SK-MEL-5 (cell line): ENCODE data around the gene ADAMTS9. TPM values are rescaled to one million over a fixed set of nuclear protein-coding genes. Genes with fewer than 3 reads are reported as not detected.

Experiments
- DNase-seq: peaks from one replicate; pipeline ENCODE4 v3.0.0-alpha.2; 2016; ENCODE audit warnings: low read depth, low spot score
- in situ Hi-C: cut with HindIII; loops from 2 replicates; pipeline ENCODE4 v1.10.0; 2016; ENCODE audit warnings: low sequenced_read_pairs, high pct_unique_total_duplicates, low pct_unique_long_range_greater_than_20kb
- total RNA-seq: library from RNA; depleted of rRNA; stranded (reverse); fragments of >200 nt; shearing (Covaris generic); gene quantifications from 2 replicates; pipeline ENCODE4 v1.2.3, GENCODE V29; 2014

ADAMTS9 gene
- total RNA-seq, 1 experiment from 2014 or later: not detected

- in situ Hi-C loops: no loop called here
These were observed 49.3 kb downstream of the ADAMTS9 start for GRCh38 chr3:64638511-64638910.

DNA sequence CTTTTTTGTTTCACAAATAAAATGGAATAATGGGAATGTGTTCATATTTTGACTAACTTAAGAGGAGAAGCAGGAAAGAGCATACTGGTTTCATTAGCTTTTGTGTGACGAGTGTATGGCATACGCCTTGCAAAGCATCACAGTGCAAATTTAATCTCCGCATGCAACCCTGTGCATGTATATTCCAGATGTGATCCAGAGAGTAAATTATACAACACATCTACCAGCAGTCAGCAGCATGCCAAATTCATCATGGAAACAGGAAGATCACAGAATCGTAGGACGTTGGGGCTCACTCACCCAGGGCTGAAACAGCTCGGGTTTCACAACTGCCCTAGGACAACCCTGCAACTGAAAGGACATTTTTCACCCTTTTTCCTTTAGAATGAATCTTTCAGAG lies 53.4 kb downstream of the ADAMTS9 start:
- DNase-seq: no peak
- in situ Hi-C loops: no loop called here

More at GRCh38 chr3:64638511-64638910, 49.3 kb downstream of the ADAMTS9 start:
- no peak for DNase-seq

DNA sequence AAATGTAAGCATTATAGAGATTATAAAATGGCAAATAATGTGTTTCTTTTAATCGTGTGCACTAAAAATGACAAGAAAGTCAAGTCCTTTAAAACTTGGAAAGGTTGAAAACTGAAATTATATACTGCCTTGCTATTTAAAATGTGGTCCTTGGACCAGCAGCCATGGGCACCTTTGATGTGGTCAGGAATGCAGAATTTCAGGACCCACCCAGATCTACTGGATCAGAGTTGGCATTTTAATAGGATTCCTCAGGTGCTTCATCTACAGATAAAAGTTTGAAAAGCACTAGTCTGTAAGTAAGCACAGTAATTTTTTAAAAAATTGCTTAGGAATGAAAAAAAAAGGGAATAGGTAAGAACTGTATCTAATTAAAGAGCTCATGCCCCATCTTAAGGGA lies 55.8 kb downstream of the ADAMTS9 start:
- in situ Hi-C loops: no loop called here

GRCh38 chr3:64627471-64628321 lies 60.1 kb downstream of the ADAMTS9 start:
- in situ Hi-C loops: no loop called here
- no peak for DNase-seq

More for the DNA sequence above, 55.8 kb downstream of the ADAMTS9 start:
- no peak for DNase-seq

GRCh38 chr3:64627042-64627441 lies 60.8 kb downstream of the ADAMTS9 start:
- in situ Hi-C loops: no loop called here
- DNase-seq: no peak

GRCh38 chr3:64625381-64625780 lies 62.4 kb downstream of the ADAMTS9 start:
- no peak for DNase-seq
- in situ Hi-C loops: no loop called here

DNA sequence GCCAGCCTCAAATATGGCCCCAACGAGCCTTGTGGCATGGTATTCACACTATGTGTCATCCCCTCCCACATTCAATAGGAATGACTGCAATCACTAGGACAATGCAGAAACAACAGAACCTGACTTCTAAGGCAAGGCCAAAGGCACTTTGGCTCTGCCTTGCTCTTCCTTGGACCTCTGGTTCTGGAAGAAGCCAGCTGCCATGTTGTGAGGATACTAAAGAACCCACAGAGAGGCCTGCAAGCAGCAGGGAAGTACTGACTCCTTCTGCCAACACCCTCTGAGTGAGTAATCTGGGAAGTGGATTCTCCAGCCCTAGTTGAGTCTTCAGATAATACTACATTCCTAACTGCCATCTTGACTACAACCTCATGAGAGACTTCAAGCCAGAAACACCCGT lies 64.7 kb downstream of the ADAMTS9 start:
- no peak for DNase-seq
- in situ Hi-C loops: no loop called here

DNA sequence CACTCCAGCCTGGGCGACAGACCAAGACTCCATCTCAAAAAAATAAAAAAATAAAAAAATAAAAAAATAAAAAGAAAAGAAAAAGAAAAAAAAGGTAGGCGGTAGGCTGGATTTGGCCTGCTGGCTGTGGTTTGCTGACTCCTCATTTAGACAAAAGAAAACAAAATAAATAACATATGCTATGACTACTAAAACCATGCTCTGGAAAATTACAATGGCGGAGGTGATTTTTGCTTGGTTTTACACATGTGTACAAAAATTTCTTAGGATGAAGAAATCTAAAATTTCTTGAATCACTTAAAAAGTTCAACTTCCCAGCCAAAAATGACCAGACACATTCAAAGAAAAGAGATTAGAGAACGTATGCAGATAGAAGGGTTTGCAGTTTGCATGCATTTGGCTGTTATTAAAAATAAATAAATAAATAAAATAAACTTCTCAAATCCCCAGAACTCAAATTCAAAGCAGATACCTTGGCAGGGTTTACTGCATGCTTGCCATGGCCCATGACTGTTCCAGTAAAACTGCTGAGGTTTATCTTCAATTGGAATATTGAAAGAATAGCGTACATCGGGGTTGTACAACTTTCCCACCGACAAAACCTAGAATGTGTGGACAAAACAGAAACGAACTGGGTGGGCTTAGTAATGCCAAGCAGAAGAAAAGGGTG lies 65.9 kb downstream of the ADAMTS9 start:
- DNase-seq: no peak
- in situ Hi-C loops: no loop called here

- DNase-seq: no peak
- in situ Hi-C loops: no loop called here
These were observed 66.5 kb downstream of the ADAMTS9 start for GRCh38 chr3:64621275-64621674.

GRCh38 chr3:64620020-64620419 lies 67.8 kb downstream of the ADAMTS9 start:
- no peak for DNase-seq
- in situ Hi-C loops: no loop called here

DNA sequence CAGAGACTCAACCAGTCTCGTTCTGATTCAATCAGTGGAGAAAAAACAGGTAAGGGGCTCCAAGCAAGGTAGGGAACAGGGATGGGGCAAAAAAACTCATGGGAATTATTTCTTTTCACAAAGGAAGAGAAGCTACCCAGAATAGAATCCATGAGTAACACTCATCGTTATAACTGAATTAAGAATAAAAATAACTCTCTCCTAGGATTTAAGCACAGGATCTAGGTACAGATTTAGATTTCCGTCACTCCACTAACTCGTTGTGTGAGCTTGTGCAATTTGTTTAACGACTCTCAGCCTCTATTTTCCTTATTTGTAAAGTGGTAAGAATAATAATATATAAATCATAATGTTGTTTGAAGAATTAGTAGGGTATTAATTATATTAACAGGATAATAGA lies 68.6 kb downstream of the ADAMTS9 start:
- in situ Hi-C loops: no loop called here
- no peak for DNase-seq

DNA sequence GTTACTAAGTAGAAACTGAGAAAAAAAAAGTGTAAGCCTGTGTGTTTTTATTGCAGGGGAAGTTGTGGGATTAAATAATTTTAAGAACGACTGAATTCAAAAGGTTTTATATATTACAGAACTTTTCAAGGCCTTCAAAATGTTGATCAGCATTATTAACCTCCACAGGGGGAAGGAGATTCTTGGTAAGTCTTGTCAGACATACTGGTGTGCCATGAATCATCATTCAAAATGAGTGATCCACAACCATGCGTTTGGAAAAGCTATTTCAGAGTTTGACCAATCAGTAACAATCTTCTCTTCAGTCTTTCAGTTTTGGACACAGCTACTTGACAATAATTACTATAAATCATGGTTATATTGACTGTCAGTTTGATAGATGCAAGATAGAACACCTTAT lies 70.2 kb downstream of the ADAMTS9 start:
- DNase-seq: no peak
- in situ Hi-C loops: no loop called here

DNA sequence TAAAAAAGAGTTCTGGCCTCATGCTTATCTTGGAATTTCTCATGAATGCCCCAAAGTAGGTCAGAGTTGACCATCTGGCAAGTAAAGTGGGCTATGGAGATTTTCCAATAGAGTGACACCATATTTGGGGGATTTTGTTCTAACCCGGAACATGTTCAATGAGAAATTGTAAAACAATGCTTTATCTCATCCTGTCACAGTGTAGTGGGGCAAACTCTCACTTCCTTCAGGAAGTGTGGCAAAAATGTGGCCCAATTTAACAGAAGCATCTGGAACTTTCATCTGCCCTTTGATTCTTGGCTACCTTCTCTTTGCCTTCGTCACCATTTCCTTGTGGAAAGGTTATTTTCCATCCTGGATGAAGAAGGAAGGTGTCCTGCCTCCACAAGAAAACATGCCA lies 70.8 kb downstream of the ADAMTS9 start:
- no peak for DNase-seq

GRCh38 chr3:64612916-64613526 lies 74.8 kb downstream of the ADAMTS9 start:
- no peak for DNase-seq
- in situ Hi-C loops: no loop called here

More for the DNA sequence above, 70.8 kb downstream of the ADAMTS9 start:
- in situ Hi-C loops: no loop called here

DNA sequence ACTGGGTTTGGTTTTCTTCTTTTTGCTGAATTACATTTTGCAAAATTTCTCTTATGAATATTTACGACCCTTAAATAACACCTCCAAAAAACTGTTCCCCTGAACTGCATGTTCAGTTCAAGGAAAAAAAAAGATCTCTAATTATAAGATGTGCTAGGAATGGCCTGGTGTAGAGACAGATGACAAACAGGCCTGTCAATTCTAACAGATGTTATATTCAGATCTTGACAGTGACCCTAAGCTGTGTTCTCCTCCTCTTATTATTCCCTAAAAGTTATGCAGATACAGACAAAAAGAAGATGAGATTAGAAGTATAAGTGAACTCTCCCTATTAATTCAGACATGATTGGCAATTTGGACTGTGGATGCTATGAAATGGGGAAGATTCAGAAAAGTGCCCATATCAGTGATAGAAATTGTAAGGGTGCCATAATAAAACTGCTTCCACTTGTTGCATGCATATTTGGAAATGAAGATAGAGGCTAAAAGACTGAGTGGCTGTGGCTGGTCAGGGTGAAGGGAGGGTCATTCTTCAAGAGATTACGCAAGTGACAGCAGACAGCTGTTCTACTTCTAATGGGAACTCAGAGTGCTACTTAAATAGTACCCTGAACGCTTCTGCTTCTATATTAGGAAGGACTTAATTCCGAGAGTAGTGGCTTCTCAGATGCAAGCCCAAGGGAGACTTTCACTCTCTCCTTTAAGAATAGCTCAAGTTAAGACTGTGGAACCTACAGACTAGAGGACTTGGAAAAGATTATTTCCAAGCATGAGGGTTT lies 75.5 kb downstream of the ADAMTS9 start:
- in situ Hi-C loops: no loop called here

GRCh38 chr3:64608741-64609140 lies 79.1 kb downstream of the ADAMTS9 start:
- DNase-seq: no peak
- in situ Hi-C loops: no loop called here

More for the DNA sequence above, 75.5 kb downstream of the ADAMTS9 start:
- no peak for DNase-seq

GRCh38 chr3:64607032-64607551 lies 80.7 kb downstream of the ADAMTS9 start:
- no peak for DNase-seq
- in situ Hi-C loops: no loop called here

DNA sequence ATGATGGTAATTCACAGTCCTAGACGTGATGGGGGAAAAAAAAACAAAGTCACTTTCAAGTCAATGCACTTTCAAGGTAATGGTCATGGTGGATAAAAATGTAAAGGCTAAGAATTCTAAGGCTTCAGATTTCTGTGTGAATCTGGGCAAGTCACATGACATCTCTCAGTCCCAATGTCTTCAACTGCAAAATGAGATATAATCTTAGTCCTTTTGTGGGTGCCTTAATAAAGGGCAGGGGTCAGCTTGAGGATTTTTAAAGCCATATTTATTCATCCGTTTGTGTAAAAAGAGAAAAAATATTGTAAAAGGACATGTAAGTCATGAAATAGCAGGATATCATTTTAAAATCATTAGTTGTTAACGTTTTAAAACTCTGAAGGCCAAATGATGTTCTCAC lies 83.5 kb downstream of the ADAMTS9 start:
- no peak for DNase-seq
- in situ Hi-C loops: no loop called here
